ENCODE measurements around the gene MSTN. TPM values are rescaled to one million over a fixed set of nuclear protein-coding genes. Genes with fewer than 3 reads are reported as not detected.

The MSTN gene
- total and polyA plus RNA-seq, 3 donors from 2014 or later = 0.19 to 0.76 (median 0.24) TPM

GRCh38 chr2:190098851-190099250 lies 36.3 kb upstream of the MSTN start:
- Histone ChIP-seq H3K36me3 (ENCODE audit: low read depth, missing control alignments) (no peaks in the 10 kb centered on the region), H3K4me3 (no peak overlapping the region), H3K9me3 (no peaks in the 10 kb centered on the region), H3K27me3 (no peaks in the 10 kb centered on the region), H3K4me1 (no peaks in the 10 kb centered on the region), H3K27ac (no peak overlapping the region)
- intact Hi-C loops (cut with DNase I; ENCODE audit: low total_unique reads) = no loop called here
- DNase-seq = no peak
- no peak for TF ChIP-seq CTCF (IDR thresholded peaks at IDR 0.05)
- TF ChIP-seq POLR2A (IDR thresholded peaks at IDR 0.05) = no peak

- Histone ChIP-seq H3K36me3 (ENCODE audit: low read depth, missing control alignments) (no peaks in the 10 kb centered on the region), H3K4me3 (no peak overlapping the region), H3K9me3 (no peaks in the 10 kb centered on the region), H3K27me3 (no peaks in the 10 kb centered on the region), H3K27ac (no peak overlapping the region), H3K4me1 (no peaks in the 10 kb centered on the region)
- TF ChIP-seq POLR2A (IDR thresholded peaks at IDR 0.05) (no peak), CTCF (IDR thresholded peaks at IDR 0.05) (no peak)
- no peak for DNase-seq
- intact Hi-C loops (cut with DNase I; ENCODE audit: low total_unique reads) = no loop called here
- WGBS, 2 donors = 96 to 100% methylated on average over 1 of the region's 1 CpG
Measured at GRCh38 chr2:190097115-190097514, 34.6 kb upstream of the MSTN start.

GRCh38 chr2:190094316-190094871 lies 31.9 kb upstream of the MSTN start:
- H3K27ac ChIP-seq = no peak overlapping the region

GRCh38 chr2:190093793-190094192 lies 31.3 kb upstream of the MSTN start:
- WGBS, 2 donors = 85% methylated on average over 3 of the region's 3 CpGs
- TF ChIP-seq CTCF (IDR thresholded peaks at IDR 0.05) (no peak), POLR2A (IDR thresholded peaks at IDR 0.05) (no peak)
- no peak overlapping the region for H3K27ac ChIP-seq

More at GRCh38 chr2:190094316-190094871, 31.9 kb upstream of the MSTN start:
- intact Hi-C loops (cut with DNase I; ENCODE audit: low total_unique reads) = no loop called here
- no peaks in the 10 kb centered on the region for H3K4me1 ChIP-seq
- no peaks in the 10 kb centered on the region for H3K27me3 ChIP-seq
- no peak overlapping the region for H3K4me3 ChIP-seq
- TF ChIP-seq CTCF (IDR thresholded peaks at IDR 0.05) = no peak
- TF ChIP-seq POLR2A (IDR thresholded peaks at IDR 0.05) = no peak
- H3K9me3 ChIP-seq = no peaks in the 10 kb centered on the region
- DNase-seq = no peak
- no peaks in the 10 kb centered on the region for H3K36me3 ChIP-seq (ENCODE audit: low read depth, missing control alignments)
- WGBS, 2 donors = 41 to 61% methylated on average over 3 of the region's 3 CpGs

GRCh38 chr2:190090148-190090547 lies 27.6 kb upstream of the MSTN start:
- intact Hi-C loops (cut with DNase I; ENCODE audit: low total_unique reads) = no loop called here
- no peaks in the 10 kb centered on the region for H3K36me3 ChIP-seq (ENCODE audit: low read depth, missing control alignments)
- H3K9me3 ChIP-seq = no peaks in the 10 kb centered on the region
- TF ChIP-seq CTCF (IDR thresholded peaks at IDR 0.05) (no peak), POLR2A (IDR thresholded peaks at IDR 0.05) (no peak)
- no peak overlapping the region for H3K4me3 ChIP-seq
- H3K27me3 ChIP-seq = no peaks in the 10 kb centered on the region
- no peak for DNase-seq
- 93 to 95% methylated on average over 2 of the region's 2 CpGs for WGBS, 2 donors
- H3K27ac ChIP-seq = peak overlapping the region; percentile 43 to 66
- H3K4me1 ChIP-seq = no peaks in the 10 kb centered on the region

More at GRCh38 chr2:190093793-190094192, 31.3 kb upstream of the MSTN start:
- DNase-seq = no peak
- H3K4me3 ChIP-seq = no peak overlapping the region
- H3K9me3 ChIP-seq = no peaks in the 10 kb centered on the region
- H3K4me1 ChIP-seq = no peaks in the 10 kb centered on the region
- H3K36me3 ChIP-seq (ENCODE audit: low read depth, missing control alignments) = no peaks in the 10 kb centered on the region
- H3K27me3 ChIP-seq = no peaks in the 10 kb centered on the region
- intact Hi-C loops (cut with DNase I; ENCODE audit: low total_unique reads) = no loop called here
